Hepatocyte (in vitro differentiated cells): ENCODE data around the gene CEP295NL. TPM values are rescaled to one million over a fixed set of nuclear protein-coding genes. Genes with fewer than 3 reads are reported as not detected.

Experiments used
- DNase-seq: peaks from one replicate; pipeline ENCODE4 v3.0.0-alpha.2; 2016; ENCODE audit warnings: low spot score
- H2AFZ ChIP-seq: fragments of 200-600 bp; sonication (generic); 2 replicates; pipeline ENCODE4 v1.6.0; 2016; ENCODE audit warnings: antibody characterized with exemption, mild to moderate bottlenecking
- H3K27ac ChIP-seq: fragments of 200-600 bp; sonication (generic); 2 replicates; pipeline ENCODE4 v1.5.1; 2016; ENCODE audit warnings: mild to moderate bottlenecking
- H3K27me3 ChIP-seq: fragments of 200-600 bp; sonication (generic); 2 replicates; pipeline ENCODE4 v1.6.1; 2016
- H3K36me3 ChIP-seq: fragments of 200-600 bp; sonication (generic); replicated peaks from 2 replicates; pipeline ENCODE4 v1.5.1; 2016; ENCODE audit warnings: low read depth; ENCODE audit not compliant: insufficient read depth
- H3K4me1 ChIP-seq: fragments of 200-600 bp; sonication (generic); 2 replicates; pipeline ENCODE4 v1.5.1; 2016; ENCODE audit warnings: mild to moderate bottlenecking, moderate library complexity; ENCODE audit not compliant: insufficient read depth
- H3K4me2 ChIP-seq: fragments of 200-600 bp; sonication (generic); 2 replicates; pipeline ENCODE4 v1.6.0; 2016
- H3K4me3 ChIP-seq: fragments of 200-600 bp; sonication (generic); 2 replicates; pipeline ENCODE4 v1.5.1; 2016; ENCODE audit warnings: mild to moderate bottlenecking
- H3K79me2 ChIP-seq: fragments of 200-600 bp; sonication (generic); 2 replicates; pipeline ENCODE4 v1.6.0; 2017; ENCODE audit warnings: mild to moderate bottlenecking
- H3K9me2 ChIP-seq: fragments of 200-600 bp; sonication (generic); replicated peaks from 2 replicates; pipeline ENCODE4 v1.6.0; 2017; ENCODE audit warnings: mild to moderate bottlenecking; ENCODE audit not compliant: insufficient read depth
- H3K9me3 ChIP-seq: fragments of 200-600 bp; sonication (generic); 2 replicates; pipeline ENCODE4 v1.5.1; 2016; ENCODE audit warnings: low read depth, mild to moderate bottlenecking
- H4K20me1 ChIP-seq: fragments of 200-600 bp; sonication (generic); 2 replicates; pipeline ENCODE4 v1.6.0; 2016; ENCODE audit warnings: mild to moderate bottlenecking; ENCODE audit not compliant: insufficient read depth, poor library complexity, severe bottlenecking
- EZH2 ChIP-seq: fragments of 200-600 bp; sonication (generic); IDR thresholded peaks from 2 replicates; pipeline ENCODE4 v1.6.1; 2016; ENCODE audit warnings: antibody characterized with exemption, mild to moderate bottlenecking, borderline replicate concordance
- EZH2phosphoT487 ChIP-seq: fragments of 200-600 bp; sonication (generic); IDR thresholded peaks from one replicate; pipeline ENCODE4 v1.6.1; 2018; ENCODE audit warnings: antibody characterized with exemption, mild to moderate bottlenecking, low read depth, moderate library complexity; ENCODE audit not compliant: unreplicated experiment, severe bottlenecking
- WGBS: methylation state at CpG from one replicate; pipeline ENCODE4 v1.1.6; 2016; ENCODE audit warnings: low lambda C conversion rate; ENCODE audit errors: missing lambda C conversion rate; 5-methylcytosine and 5-hydroxymethylcytosine counted together
- polyA plus RNA-seq: library from polyadenylated mRNA; unstranded; fragments of >200 nt; fragmentation: Nextera tagmentation; extraction: Ambion mirVana; gene quantifications from 2 replicates; pipeline ENCODE4 v1.2.1, GENCODE V29; 2016
- total RNA-seq: library from RNA; depleted of rRNA; stranded (reverse); fragments of >200 nt; gene quantifications from 2 replicates; pipeline ENCODE4 v1.2.3, GENCODE V29; 2014
- TF ChIP-seq, protein P1 (sequence below): fragments of 200-600 bp; sonication (generic); IDR thresholded peaks from 2 replicates; pipeline ENCODE4 v1.5.1; 2016; ENCODE audit warnings: antibody characterized with exemption, mild to moderate bottlenecking; ENCODE audit not compliant: poor library complexity

The CEP295NL gene
- total and polyA plus RNA-seq, 2 experiments from 2014 or later = 0.17 to 0.97 TPM

DNA sequence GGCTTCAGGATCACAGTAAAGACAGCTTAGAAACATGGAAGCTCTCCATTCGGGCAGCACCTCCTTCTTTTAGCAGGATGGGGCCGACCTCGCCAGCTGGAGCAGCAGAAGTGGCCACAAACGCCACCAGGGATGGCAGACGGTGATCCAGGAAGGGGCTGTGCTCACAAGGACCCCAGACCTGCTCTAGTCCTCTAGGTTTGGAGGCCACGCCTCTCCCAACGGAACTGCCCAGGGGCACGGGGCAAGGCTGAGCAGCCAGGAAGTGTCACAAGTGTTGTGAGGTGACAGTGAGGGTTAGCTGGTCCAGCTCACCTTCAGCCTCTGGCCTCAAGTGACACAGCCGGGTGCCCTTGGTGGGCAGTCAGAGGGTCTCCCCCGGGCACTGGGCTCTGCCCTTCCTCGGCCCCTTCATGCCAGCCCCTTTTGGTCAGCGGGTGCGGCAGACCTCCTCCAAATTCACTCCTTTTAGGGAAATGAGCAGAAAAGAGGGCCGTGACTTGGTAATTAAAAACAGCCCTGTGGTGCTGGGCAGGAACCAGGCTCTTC is 20.4 kb downstream of the CEP295NL start:
- 65% methylated on average over 14 of the region's 14 CpGs for WGBS
- Histone ChIP-seq H3K4me1 (peaks cover 37% of the 10 kb centered on the region), H3K4me2 (peak overlapping the region; percentile 75), H3K27me3 (no peaks in the 10 kb centered on the region), H2AFZ (no peak overlapping the region), H3K9me3 (no peaks in the 10 kb centered on the region), H4K20me1 (peaks cover 10% of the 10 kb centered on the region), H3K79me2 (peaks cover 82% of the 10 kb centered on the region), H3K36me3 (no peaks in the 10 kb centered on the region), H3K9me2 (no peaks in the 10 kb centered on the region), H3K27ac (peak overlapping the region; percentile 92), H3K4me3 (no peak overlapping the region)
- TF ChIP-seq EZH2phosphoT487 (no peak), EZH2 (no peak)
- TF ChIP-seq, protein P1, sequence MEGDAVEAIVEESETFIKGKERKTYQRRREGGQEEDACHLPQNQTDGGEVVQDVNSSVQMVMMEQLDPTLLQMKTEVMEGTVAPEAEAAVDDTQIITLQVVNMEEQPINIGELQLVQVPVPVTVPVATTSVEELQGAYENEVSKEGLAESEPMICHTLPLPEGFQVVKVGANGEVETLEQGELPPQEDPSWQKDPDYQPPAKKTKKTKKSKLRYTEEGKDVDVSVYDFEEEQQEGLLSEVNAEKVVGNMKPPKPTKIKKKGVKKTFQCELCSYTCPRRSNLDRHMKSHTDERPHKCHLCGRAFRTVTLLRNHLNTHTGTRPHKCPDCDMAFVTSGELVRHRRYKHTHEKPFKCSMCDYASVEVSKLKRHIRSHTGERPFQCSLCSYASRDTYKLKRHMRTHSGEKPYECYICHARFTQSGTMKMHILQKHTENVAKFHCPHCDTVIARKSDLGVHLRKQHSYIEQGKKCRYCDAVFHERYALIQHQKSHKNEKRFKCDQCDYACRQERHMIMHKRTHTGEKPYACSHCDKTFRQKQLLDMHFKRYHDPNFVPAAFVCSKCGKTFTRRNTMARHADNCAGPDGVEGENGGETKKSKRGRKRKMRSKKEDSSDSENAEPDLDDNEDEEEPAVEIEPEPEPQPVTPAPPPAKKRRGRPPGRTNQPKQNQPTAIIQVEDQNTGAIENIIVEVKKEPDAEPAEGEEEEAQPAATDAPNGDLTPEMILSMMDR = no peak
- no peak for DNase-seq

DNA sequence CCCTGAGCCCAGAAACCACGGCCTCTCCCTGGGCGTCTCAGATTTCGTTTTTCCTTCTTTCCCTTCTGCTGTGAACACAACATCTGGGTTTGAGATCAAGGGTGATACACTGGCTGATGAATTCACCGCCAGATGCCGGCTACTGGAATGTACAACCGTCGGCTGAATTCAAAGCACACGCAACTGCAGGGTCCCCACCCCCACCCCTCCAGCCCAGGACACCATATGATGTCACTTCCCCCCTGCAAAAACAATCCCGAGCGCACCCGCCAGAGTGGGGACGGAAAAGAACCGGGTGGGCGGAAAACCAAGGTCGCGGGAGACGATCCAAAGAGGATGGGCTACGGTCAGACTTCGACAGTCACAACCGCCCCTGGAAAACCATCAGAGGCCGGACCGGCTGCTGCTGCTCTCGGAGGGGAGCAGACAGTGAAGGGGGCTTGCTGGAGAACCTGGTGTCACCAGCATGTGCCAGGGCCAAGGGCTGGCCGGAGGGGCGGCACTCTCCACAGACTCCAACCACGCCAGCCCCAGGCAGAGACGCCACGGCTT is 23.3 kb downstream of the CEP295NL start:
- Histone ChIP-seq H3K79me2 (peaks cover 76% of the 10 kb centered on the region), H3K4me1 (peaks cover 34% of the 10 kb centered on the region), H2AFZ (no peak overlapping the region), H3K9me2 (no peaks in the 10 kb centered on the region), H3K36me3 (no peaks in the 10 kb centered on the region), H3K4me3 (no peak overlapping the region), H3K9me3 (no peaks in the 10 kb centered on the region), H3K4me2 (peak overlapping the region; percentile 67), H4K20me1 (peaks cover 10% of the 10 kb centered on the region), H3K27ac (peak overlapping the region; percentile 89), H3K27me3 (no peaks in the 10 kb centered on the region)
- TF ChIP-seq EZH2 (no peak), EZH2phosphoT487 (no peak)
- TF ChIP-seq, protein P1 = no peak
- peak; percentile 66 for DNase-seq
- WGBS = 44% methylated on average over 28 of the region's 28 CpGs

DNA sequence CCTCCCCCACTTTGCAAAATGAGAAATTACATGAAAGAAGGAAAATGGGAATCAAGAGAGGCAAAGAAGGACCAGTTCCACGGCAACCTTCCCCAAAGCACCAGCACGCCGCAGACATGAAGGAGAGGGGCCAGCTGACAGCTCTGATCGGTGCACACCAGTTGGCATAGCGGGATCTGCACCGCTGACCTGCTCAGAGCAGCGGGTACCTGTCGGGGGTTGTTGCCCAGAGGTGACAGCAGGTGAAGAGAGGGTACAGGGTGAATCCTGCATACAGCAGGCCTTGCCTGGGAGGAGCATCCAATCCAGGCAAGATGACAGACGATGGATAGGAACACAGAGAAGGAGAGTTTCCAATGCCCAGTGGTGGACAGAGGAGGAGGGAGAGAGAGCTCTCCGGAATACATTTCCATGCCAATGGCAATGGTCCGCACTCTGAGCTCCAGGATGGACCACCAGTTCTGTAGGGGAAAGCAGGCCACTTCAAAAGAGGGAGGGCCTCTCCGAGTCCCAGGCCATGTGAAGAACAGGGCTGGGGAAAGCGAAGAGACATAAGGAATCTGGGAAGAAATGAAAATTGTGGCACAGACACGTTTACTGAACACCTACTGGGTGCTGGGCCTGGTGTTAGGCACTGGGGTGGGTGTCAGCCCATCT is 24.0 kb downstream of the CEP295NL start:
- no peak for DNase-seq
- TF ChIP-seq, protein P1 = no peak
- TF ChIP-seq EZH2phosphoT487 = no peak
- TF ChIP-seq EZH2 = no peak
- H3K79me2 ChIP-seq = peaks cover 70% of the 10 kb centered on the region
- H2AFZ ChIP-seq = no peak overlapping the region
- H3K9me2 ChIP-seq = no peaks in the 10 kb centered on the region
- no peaks in the 10 kb centered on the region for H3K36me3 ChIP-seq
- peaks cover 10% of the 10 kb centered on the region for H4K20me1 ChIP-seq
- H3K27ac ChIP-seq = peak overlapping the region; percentile 89
- H3K4me1 ChIP-seq = peaks cover 26% of the 10 kb centered on the region
- peak overlapping the region; percentile 67 for H3K4me2 ChIP-seq
- 85% methylated on average over 14 of the region's 14 CpGs for WGBS
- no peaks in the 10 kb centered on the region for H3K27me3 ChIP-seq
- no peaks in the 10 kb centered on the region for H3K9me3 ChIP-seq
- no peak overlapping the region for H3K4me3 ChIP-seq
